Activated CD8-positive, alpha-beta memory T cell treated with anti-CD3 and anti-CD28 coated beads for 4 hours (primary cell): ENCODE data around the gene RBPJL.
"Not testable (repeated sequence)": the region's sequence is repeated elsewhere in the genome, so short reads cannot be mapped to it uniquely, and the experiment has no call there.

Experiments used
- DNase-seq, 2 donors: peaks; one replicate each; pipeline ENCODE4 v3.0.0-alpha.2; 2020; ENCODE audit warnings: low read depth in 2 of 2

The RBPJL gene

DNA sequence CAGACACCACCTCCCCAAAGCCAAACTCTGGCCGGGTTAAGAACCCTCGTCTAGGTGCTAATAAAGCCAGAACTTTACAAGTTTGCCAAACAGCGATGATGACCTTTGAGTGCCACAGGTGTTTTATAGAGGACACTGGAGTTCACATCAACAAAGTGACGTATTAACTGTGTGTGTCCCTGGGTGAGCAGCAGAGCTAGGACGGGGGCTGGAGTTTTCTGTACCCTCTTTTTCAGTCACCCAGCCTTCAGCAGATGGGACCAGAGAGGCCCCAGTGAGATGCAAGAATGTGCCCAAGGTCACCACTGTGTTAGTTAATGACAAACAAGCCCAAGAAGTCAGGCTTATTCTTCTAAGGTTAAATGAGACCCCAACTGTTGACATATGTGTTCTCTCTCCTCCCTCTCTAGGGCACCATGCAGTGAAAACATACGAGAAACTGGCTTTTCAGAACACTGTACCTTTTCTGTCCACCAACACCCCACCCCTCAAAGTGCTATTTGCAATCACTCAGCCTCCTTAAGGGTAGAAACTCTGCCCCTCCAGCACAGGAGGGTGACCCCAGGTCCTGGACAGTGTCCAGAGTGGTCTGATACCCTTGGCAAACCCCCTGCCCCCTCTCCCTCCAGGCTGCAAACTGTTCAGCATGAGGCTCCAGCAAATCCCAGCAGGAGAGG, 36.4 kb downstream of the RBPJL start:
- no peak for DNase-seq

DNA sequence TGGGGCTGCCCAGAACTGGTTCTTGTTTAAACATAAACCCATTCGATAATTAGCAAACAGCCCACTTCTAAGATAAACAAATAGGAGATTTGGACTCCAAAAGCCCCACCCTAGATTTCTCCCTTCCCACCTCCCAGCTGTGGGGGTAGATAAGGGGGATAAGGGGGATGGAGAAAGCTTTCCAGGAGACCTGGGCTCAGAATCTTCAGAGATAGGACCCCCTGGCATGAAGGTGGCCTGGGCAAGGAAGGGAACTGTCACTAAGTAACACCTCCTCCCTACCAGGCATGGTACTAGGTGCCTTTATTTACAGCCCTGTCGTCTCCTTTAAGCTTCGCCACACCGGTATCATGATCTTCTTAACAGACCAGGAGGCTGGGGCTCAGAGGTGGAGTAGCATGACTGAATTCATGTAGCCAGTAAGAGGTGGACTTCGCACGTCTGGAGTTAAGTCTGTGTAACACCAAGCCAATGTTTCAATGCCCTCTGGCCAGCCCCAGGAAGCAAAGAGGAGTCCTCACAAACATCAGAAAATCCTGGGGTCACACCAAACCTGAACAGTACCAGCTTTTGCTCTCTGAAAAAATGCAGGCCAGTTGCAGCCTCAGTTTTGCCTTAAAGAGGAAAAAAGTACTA, 37.0 kb downstream of the RBPJL start:
- no peak for DNase-seq

DNA sequence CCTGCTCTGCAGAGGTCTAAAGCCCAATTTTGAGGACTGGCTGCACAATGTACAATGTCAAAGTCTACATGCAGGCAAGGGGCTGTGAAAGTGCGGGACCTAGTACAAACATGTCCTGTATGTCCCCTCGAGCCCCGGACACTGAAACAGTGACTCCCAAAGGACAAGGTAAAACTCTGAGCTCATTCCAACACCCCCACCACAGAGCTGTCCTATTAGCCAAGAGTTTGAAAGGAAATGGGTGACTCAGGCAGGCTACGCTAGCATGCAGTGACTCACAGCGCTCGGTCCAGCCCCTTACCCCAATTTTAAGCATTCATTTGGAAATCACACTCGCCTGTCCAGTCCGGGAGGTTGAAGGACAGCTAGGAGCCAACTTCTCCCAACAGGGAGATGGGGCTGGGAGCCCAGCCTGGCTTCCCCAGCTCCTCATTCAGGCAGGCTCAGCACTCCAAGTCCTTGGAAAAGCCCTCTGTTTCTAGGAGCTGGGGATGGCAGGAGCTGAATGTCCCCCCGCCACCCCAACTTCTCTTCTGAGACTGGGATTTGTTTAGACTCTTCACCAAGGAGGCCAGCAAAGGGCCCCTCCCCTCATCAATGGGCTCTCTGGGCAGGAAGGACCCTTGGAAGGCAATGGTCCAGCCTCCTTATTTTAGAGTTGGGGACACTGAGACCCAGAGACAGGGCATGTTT, 37.7 kb downstream of the RBPJL start:
- no peak for DNase-seq

DNA sequence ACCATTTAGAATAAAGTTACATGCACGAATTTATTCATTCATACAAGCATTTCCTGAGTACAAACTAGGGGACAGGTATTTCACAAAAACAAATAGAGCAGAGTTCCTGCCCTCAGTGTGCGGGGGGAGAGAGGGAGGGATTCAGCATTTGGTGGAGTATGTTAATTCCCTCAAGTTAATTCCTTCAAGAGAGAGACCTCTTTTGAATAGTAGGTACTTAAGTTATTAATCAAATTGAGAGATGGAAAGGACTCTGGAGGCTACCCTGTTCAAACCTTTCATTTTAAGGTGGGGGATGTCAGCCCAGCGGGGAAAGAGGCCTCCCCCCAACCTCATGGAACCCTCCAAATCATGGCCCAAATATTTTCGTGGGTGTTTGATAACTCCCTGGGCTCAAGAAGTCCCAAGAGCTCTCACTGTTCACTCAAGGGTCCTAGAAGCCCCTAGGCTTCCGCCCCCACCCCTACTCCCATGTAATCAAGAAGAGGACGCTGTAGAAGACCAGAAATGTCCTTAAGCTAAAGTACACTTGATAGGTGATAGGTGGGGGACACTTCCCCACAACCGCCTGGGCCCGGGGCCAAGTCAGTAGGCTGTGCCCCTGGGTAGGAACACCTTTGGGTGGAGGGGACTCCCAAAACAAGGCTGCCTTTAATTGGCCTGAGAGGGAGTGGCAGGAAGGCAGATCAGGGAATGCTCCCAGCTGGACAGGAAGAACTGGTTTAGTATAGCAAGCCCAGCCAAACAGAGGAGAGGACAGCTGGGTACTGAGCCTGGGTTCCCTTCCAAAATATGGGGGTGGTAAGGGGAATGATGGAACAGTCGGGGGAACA, 38.7 kb downstream of the RBPJL start:
- DNase-seq, result no peak

DNA sequence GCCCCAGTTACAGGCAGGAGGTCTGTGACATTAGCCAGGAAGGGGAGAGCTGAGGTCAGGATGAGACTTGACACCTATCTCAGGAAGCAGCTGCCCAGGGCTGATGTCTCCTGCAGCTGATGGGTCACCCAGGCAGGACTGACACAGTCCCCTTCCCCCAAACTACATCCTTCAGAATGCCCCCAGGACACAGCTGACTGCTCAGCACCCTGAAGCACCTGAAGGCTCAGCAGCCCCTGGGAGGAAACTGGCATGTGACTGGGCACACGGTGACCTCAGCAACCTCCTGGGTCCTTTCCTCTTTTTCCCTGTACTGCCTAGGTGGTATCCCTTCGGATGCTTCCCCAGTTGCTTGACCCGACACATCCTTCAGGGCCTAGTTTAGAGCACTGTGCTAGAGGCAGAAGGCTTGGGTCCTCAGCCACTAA, 39.7 kb downstream of the RBPJL start:
- DNase-seq, result no peak

DNA sequence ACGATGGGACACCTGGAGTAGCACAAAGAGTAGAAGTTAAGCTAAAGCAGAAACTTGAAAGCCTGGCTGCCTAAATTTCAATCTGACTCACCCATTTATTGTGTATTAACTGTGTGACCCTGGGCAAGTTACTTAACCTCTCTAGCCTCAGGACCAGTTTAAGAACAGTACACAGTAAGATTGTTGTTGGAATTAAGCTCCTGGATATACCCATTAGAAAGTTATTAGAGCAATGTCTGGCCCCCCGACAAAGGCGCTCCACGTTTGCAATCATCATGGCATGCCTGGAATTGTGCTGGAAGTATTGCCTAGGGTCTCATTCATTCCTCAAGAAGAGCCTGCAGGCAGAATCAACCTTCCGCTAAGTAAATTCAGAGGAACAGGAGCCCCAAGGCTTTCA, 40.2 kb downstream of the RBPJL start:
- no peak for DNase-seq

DNA sequence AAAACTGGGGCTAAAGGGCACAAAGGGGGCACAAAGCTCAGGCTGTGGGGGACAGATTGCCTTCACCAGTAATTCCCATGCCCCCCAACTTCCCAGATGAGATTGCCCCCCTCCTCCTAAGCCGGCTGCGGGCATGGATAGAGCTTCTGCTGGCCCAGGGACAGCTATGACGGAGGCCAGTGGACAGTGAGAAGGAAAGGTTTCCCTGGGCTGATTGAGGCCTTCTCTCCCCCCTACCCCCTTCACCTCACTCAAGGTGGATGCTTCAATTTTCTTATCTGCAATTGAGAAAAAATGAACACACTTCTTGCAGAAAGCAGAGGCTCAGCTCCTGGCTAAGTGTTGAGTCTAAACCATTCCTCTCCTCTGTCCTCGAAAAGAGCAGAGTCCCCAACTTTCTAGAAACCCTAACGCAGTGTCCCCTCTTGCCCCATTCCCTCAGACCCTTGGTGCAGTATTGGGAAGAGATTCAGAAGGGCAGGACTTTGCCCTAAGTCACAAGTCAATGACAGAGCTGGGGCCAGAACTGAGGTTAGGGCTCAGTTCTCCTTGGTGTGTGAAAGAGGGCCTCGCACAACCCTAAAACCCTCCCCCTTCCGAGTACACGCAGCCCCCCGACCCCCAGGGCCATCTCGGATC, 40.8 kb downstream of the RBPJL start:
- no peak for DNase-seq

DNA sequence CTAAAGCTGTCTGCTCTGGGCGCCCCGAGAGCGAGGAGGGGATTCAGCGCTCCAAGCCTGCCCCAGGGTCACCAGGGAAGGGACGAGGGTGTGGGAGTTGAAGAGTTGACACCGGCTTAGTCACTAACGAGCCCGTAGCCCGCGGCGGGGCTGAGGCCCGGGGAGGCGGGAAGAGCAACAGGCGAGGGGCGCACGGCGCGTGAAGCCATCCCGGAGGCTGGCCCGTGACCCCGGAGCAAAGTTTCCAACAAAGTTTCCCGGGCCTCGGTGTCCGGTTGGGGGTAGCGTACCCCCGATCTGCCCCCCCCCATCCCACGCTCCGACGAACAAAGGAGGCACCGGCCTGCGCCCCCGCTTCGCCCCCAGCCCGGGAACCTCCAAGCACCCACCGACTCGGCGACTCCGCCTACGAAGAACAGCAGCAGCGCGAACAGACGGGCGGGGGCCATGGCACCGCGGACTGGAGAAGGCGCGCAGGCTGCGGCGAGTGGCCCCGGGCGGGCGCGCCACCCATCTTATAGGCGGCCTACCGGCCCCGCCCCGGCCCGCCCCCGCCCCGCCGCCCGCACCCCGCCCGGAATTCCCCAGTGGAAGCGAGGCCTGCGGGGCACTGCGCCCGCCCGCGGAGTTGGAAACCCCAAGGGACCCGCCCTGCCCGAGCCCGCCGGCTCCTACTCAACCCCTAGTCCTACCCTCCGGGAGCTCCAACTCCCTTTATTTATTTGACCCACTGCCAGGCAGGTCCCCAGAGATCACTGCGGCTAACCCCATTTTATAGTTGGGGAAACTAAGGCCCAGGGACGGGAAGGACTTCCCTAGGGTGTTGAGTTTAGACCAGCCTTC, 41.5 kb downstream of the RBPJL start, which contains the start of gene SDC4:
Gene SDC4, minus strand, starts transcription at position 489 of the 843 bp plus-strand sequence. Its CDS starts 40 bp downstream, at position 449.
- DNase-seq, result peak; percentile 37 to 41

DNA sequence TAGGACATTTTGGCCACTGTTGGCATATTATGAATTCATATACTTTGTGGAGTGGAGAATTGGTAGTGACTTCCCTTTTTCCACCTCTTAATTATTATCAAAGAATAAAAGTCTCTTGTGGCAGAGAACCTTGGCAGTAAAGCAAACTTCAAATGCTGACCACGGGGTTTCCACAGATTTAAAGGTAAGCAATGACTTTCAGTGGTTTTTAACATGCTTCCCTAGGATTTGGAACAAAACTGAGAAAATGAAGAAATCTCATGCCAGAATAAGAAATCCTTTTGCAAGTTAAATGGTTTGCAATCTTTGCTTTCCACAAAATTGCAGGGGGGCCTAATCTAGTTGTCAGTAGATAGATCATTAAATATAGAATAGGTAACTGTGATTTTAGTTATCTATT, 43.6 kb downstream of the RBPJL start:
- DNase-seq, result no peak

DNA sequence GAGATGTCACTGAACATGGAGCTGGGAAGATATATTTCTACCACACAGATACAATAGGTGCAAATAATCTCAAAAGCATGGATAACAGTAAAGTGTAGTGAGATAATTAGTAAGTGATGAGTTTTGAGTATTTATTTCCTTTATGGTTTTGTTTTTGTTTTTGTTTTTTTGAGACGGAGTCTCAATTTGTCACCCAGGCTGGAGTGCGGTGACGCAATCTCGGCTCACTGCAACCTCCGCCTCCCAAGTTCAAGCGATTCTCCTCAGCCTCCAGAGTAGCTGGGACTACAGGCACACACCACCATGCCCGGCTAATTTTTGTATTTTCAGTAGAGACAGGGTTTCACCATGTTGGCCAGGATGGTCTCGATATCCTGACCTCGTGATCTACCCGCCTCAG, 44.2 kb downstream of the RBPJL start:
- DNase-seq, result not testable (repeated sequence)

DNA sequence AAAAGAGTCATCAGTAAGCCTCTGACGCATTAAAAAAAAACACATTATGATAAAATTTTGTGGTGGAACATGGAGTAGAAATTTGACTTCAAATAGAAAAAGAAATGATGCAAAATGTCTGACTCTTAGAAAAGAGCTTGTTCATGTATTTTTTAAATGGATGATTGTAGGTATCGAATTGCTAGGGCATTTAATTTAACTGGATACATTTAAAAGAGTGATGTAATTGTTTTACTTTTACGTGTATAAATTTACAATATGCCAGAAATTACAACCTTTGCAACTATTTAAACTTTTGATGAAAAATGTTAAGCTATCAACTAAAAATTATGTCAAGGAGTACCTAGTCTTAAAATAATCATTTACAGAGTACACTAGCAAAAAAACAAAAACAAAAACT, 46.1 kb downstream of the RBPJL start:
- DNase-seq, result no peak

DNA sequence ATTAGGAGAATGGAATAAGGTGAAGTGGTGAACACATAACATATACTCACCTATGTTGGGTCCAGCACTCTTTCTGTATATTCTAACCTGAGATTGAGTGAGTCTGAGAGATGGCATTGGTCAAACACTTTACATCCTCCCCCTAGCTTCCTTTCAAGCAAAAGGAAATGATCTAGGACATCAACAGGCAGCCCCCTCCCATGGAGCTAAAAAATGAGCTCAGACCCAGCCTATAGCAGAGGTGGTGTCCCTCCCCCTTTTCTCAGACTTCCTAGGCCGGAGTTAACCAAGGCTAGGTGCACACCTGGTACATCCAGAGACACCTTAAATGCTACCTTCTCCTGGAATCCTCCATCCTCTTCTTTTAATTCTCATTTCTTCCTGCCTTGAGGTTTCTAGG, 47.1 kb downstream of the RBPJL start:
- no peak for DNase-seq

DNA sequence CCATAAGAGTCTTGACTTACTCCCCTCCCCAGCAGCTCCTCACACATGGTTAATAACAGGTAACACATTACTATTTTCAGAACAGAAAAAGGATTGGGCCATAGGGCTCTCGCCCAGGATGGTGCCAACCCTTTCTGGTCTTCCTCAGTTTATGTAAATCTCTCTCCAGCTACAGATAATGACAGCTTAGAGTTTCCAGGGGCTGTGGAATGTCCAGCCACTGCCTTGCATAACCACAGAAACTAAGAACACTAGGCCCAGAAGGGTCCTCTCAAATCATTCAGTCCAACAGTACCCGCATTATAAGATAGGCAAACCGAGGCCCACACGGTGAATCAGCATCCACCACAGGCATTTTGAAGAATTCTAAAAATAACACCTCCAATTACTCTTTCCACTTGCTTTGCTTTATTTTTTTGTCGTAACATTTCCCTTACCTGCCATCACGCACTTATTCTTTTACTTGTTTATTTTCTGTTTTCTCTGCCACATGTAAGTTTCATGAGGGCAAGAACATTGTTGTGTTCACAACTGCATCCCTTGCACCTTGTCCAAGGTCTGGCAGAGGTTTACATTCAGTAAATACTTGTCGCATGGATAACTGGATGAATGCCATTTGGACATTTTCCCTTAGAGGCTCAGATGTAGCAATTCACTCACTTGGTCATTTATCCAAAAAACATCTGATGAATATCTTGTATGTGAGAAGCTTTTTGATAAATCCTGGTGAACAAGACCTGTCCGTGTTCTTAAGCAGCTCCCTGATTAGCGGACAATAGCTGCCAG, 48.0 kb downstream of the RBPJL start:
- DNase-seq, result no peak

DNA sequence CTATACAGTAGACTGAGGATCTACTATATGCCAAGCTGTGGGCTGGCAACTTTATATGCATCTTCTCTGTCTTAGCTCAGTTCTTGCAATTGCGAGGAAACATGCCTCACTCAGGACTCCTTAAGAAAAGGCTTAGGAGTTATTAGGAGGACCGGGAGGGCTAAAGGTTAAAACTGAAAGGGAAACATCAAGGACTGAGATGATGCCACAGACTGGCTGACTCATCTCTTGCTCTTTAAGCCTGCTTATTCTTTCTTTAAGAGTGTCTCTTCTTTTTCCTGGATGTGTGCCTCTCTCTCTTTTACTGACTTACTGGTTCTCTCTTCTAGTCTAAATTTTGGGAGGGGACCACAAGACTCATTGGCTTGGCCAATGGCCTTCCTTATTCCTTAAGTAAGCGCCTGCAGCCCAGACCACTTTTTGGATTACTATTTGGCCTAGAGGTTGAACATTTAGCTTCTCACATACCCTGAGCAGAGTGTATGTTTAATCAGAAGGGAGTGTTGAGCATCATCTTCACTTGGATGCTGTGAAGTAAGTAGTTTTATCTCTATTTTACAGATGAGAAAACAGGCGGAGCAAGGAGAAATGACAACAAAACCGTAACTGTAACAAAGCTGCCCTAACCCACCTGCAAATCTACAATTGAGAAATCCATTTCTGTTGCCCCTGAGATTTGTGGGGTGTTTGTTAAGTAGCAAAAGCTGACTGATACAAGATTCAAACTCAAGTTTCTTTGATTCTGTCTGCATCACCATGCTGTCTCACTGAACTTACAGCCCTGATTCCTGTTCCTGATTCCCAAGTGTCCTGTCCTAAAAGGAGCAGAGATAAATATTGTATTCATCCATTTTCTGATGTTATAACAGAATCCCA, 48.8 kb downstream of the RBPJL start:
- DNase-seq, result no peak

DNA sequence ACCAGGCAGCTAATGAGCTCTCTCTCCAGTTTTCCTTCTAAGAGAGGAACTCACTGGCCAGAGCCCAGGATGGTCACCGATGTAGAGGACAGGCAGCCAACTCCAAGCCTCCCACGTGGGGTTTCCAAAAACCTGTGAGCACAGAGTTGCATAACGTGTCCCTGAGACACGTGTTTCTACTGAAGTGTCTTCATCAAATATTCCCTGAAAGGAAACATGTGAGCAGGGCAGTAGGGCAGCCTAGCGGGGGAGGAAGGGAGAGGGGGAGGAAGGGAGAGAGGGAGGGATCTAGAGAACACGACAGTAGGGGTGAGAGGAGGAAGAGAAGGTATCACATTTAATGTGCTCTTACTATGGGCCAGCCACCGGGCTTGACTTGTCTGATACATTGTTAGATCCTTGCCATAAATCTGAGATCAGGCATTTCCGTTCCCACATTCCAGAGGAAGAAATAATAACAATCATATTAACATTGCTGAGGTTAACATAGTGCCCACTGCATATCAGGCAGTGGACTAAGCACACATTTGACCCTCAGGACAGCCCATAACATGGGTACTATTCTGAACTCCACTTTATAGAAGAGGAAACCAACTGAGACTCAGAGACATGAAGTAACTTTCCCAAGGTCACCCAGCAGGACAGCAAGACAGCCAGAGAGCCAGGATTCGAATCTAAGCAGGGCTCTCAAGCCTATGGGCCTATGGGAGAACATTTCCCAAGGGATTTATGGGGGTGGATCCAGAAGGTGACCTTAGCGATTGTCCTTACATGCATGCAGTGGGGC, 51.8 kb downstream of the RBPJL start:
- no peak for DNase-seq

DNA sequence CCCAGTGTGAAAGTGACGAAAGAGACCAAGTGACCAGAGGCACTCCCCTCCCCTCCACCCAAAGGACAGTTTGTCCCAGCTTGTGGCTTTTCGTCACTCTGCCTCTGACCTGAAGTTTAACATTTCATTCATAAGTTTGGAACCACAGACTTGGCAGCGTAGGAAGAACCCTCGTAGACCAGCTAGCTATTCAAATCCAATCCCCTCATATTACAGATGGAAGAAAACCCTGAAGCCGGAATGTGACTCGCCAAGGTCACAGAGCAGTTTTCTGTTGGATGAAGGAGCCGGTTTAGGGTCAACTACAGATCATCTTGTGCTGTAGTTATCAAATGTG, 52.4 kb downstream of the RBPJL start:
- DNase-seq, result no peak

DNA sequence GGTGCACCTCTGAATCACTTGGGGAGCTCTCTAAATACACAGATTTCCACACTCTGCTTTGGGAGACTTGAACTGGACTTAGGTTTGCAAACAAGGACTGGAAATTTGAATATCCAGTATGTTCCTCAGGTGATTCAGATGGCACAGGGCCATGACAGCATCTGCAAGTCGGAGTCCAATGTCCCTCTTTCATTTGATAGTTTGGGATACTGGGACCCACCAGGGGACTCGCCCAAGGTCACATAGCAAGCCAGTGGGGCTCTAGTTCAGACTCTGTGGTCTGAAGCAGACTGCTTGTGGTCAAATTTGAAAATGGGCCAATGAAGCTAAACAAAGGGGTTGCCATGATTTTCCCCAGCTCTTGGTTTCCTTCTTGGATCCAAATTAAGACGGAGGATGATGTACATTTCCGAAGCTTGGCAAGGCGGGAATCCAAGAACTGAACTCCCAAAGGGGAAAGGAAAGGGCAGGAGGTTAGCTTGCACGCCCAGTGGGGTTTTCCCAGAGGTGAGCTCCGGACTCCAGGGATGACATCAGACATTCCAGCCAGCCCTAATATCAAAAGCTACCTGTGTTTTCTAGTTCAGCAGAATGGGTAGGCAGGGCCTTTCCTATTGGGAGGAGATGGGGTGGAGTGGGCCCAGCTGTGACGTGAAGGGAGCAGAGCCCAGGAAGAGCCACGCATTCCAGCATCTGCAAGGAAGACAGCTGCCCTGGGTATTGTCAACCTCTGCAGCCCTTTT, 52.9 kb downstream of the RBPJL start:
- DNase-seq, result no peak

DNA sequence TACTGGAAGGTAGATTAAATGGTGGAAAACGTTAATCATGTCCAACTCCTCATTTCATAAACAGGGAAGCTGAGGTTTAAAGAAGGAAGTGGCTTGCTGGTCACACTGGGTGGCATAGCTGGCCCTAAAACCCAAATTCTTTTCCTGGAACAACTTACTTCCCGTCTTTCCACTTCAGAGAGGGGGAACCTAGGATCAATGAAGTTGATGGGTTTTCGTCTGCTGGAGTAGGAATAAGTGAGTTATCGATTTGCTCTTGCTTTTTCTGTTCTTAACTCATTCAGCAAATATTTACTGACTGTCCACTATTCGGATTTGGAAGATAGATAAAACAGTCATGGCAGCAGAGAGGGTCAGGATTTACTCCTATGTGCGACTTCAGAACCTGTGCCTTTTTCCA, 55.2 kb downstream of the RBPJL start:
- no peak for DNase-seq
